ENCODE data around the gene TUBB2B.
A peak's percentile ranks its signal among the peaks of the same experiment; 100 is the strongest.

The TUBB2B gene

DNA sequence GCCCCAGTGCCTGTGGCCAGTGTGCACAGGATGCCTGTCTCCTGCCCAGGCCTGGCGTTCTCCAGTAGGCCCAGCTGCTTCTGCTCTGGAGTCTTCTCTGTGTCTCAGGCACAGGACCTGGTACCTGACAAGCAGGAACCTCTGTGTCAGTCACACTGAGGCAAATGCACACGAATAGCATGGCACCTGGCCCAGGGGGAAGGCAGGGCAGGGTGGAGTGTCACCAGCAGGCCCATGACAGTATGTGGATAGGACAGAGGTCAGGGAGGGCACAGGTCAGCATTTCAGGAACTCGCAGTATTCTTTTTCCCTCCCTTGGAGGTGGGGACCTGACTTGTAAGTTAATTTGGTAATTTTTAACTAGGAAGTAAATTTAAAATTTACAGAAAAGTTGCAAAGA is 36.9 kb upstream of the TUBB2B start:
- DNase-seq (ENCODE audit: low read depth), result no peak
- TF ChIP-seq, protein P1, sequence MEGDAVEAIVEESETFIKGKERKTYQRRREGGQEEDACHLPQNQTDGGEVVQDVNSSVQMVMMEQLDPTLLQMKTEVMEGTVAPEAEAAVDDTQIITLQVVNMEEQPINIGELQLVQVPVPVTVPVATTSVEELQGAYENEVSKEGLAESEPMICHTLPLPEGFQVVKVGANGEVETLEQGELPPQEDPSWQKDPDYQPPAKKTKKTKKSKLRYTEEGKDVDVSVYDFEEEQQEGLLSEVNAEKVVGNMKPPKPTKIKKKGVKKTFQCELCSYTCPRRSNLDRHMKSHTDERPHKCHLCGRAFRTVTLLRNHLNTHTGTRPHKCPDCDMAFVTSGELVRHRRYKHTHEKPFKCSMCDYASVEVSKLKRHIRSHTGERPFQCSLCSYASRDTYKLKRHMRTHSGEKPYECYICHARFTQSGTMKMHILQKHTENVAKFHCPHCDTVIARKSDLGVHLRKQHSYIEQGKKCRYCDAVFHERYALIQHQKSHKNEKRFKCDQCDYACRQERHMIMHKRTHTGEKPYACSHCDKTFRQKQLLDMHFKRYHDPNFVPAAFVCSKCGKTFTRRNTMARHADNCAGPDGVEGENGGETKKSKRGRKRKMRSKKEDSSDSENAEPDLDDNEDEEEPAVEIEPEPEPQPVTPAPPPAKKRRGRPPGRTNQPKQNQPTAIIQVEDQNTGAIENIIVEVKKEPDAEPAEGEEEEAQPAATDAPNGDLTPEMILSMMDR (conservative IDR thresholded peaks at IDR 0.05; ENCODE audit: control insufficient read depth, insufficient read depth, low read depth, low read length), result no peak
- no peak overlapping the region for H3K4me3 ChIP-seq (ENCODE audit: control insufficient read depth, low read depth, low read length)

DNA sequence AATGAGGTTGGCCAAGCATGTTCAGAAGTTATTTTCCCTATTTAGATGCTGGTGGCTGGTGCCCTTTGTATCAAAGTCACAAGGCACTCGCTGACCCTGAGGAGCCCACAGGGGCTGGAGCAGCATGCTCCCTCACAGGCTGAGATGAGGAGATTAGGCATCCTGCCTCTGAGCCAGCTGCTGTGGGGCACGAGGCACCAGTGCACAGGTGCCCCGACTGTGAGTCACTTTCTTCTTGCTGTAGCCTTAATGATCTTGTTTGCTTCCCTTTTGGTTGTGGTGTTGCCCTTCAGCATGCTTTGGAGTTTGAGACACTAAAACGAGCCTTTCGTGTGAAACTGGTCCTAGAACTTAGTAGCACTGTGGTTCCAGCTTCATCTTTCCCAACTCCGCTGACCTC is 35.6 kb upstream of the TUBB2B start:
- TF ChIP-seq, protein P1 (conservative IDR thresholded peaks at IDR 0.05; ENCODE audit: control insufficient read depth, insufficient read depth, low read depth, low read length), result no peak
- H3K4me3 ChIP-seq (ENCODE audit: control insufficient read depth, low read depth, low read length), result no peak overlapping the region
- DNase-seq (ENCODE audit: low read depth), result no peak

DNA sequence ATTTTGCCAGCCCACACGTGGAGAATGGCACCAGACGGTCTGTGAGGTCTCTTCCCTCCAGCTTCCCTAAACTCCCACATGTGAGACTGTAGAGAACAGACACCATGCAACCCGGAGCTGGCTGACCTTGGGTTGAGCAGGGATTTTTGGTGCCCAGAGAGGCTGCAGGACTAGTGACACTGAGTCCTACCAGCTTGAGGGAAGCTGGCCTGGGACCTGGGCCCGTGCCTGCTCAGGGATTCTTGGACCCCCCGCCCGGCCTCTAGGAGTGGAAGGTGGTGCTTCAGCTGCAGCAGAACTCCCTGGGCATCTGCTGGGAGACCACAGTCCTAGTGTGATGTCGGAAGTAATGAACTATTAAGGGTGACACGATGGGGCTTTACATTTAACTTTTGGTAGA is 34.5 kb upstream of the TUBB2B start:
- no peak overlapping the region for H3K4me3 ChIP-seq (ENCODE audit: control insufficient read depth, low read depth, low read length)
- DNase-seq (ENCODE audit: low read depth), result no peak
- TF ChIP-seq, protein P1 (conservative IDR thresholded peaks at IDR 0.05; ENCODE audit: control insufficient read depth, insufficient read depth, low read depth, low read length), result no peak

DNA sequence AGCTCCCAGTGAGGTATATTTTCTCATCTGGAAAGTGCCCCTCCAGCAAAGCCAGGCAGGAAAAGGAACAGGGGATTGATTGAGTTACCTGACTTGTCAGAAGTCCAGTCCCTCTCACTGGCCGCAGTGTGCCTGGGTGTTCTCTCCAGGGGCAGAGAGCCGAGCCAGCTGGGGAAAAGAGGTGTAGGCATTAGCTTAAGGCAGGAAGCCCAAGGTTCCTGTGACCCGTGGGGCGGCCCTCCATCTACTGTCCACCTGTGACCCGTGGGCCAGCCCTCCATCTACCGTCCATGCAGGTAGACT is 34.0 kb upstream of the TUBB2B start:
- H3K4me3 ChIP-seq (ENCODE audit: control insufficient read depth, low read depth, low read length), result no peak overlapping the region
- TF ChIP-seq, protein P1 (conservative IDR thresholded peaks at IDR 0.05; ENCODE audit: control insufficient read depth, insufficient read depth, low read depth, low read length), result no peak
- DNase-seq (ENCODE audit: low read depth), result no peak

DNA sequence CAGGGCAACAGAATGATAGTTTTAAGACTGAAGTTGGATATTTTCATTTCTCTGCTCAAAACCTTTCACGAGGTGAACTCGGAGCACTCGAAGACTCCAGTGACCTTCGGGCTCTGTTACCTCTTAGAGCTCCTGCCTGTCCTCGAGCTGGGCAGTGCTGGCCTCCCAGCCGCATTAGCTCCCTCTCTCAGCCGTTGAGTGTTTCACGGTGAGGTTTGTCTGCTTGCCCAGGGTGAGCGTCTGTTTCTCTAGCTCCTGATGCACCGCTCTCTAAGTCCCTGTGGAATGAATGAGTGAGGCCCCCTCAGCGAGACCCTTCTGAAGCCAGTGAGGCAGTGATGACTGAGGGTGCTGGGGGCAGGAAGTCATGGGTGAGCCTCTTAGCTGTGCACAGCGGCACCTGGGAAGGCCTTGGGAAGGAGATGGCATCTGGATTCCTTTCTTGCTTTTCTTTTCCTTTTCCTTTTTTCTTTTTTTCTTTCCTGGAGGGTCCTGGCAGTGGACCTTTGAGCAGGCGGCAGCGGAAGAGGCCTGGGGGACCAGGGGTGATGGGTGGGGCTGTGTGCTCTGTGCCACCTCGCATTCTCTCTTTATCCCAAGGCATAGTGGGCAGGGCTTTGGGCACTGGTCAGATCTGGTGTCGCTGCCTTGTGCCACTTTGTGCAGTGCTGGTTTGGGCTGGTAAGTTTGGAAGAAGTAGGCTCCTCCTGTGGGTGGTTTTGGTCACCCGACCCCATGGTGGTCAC is 33.5 kb upstream of the TUBB2B start:
- H3K4me3 ChIP-seq (ENCODE audit: control insufficient read depth, low read depth, low read length), result peak overlapping the region; percentile 79
- no peak for DNase-seq (ENCODE audit: low read depth)
- TF ChIP-seq, protein P1 (conservative IDR thresholded peaks at IDR 0.05; ENCODE audit: control insufficient read depth, insufficient read depth, low read depth, low read length), result no peak

DNA sequence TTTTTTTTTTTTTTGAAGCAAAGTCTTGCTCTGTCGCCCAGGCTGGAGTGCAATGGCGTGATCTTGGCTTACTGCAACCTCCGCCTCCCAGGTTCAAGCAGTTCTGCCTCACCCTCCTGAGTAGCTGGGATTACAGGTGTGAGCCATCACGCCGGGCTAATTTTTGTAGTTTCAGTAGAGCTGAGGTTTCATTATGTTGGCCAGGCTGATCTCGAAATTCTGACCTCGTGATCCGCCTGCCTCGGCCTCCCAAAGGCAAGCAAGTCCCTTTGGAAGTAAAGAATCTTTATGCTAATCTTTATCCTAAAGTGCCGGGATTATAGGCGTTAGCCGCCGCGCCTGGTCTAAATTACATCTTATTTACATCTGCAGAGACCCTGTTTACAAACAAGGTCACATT is 32.8 kb upstream of the TUBB2B start:
- DNase-seq (ENCODE audit: low read depth), result no peak
- TF ChIP-seq, protein P1 (conservative IDR thresholded peaks at IDR 0.05; ENCODE audit: control insufficient read depth, insufficient read depth, low read depth, low read length), result no peak
- peak overlapping the region; percentile 79 for H3K4me3 ChIP-seq (ENCODE audit: control insufficient read depth, low read depth, low read length)

Measured in fibroblast of mammary gland (primary cell).